HT1080 (cell line): Measurements from ENCODE around the gene BRINP2. TPM values are rescaled to one million over a fixed set of nuclear protein-coding genes. Genes with fewer than 3 reads are reported as not detected.

Experiments used
- DNase-seq: peaks from one replicate; pipeline ENCODE4 v3.0.0-alpha.2; 2015; ENCODE audit warnings: low read depth
- total RNA-seq: library from RNA; depleted of rRNA; stranded (reverse); fragments of >200 nt; shearing (Covaris generic); gene quantifications from 2 replicates; pipeline ENCODE4 v1.2.3, GENCODE V29; 2014

Gene BRINP2
- total RNA-seq, 1 experiment from 2014 or later: 0.63 TPM

GRCh38 chr1:177219554-177220458, 49.0 kb downstream of the BRINP2 start:
- DNase-seq: peak; percentile 18

- DNase-seq: no peak
These were observed 52.6 kb downstream of the BRINP2 start for GRCh38 chr1:177223359-177223758.

- no peak for DNase-seq
These were observed 57.4 kb downstream of the BRINP2 start for GRCh38 chr1:177227978-177228692.

GRCh38 chr1:177228693-177229065, 57.9 kb downstream of the BRINP2 start:
- peak; percentile 59 for DNase-seq

GRCh38 chr1:177229781-177230180, 59.0 kb downstream of the BRINP2 start:
- DNase-seq: no peak

GRCh38 chr1:177230228-177231016, 59.7 kb downstream of the BRINP2 start:
- DNase-seq: no peak

GRCh38 chr1:177235350-177235749, 64.6 kb downstream of the BRINP2 start:
- DNase-seq: no peak

GRCh38 chr1:177236962-177237361, 66.2 kb downstream of the BRINP2 start:
- DNase-seq: no peak

- no peak for DNase-seq
These were observed 68.2 kb downstream of the BRINP2 start for GRCh38 chr1:177238967-177239366.

- DNase-seq: no peak
These were observed 69.0 kb downstream of the BRINP2 start for GRCh38 chr1:177239792-177240191.

- DNase-seq: no peak
These were observed 73.0 kb downstream of the BRINP2 start for GRCh38 chr1:177243773-177244172.

- peak; percentile 34 for DNase-seq
These were observed 76.2 kb downstream of the BRINP2 start for GRCh38 chr1:177246710-177247580.

- DNase-seq: no peak
These were observed 76.9 kb downstream of the BRINP2 start for GRCh38 chr1:177247623-177248176.

- no peak for DNase-seq
These were observed 77.5 kb downstream of the BRINP2 start for GRCh38 chr1:177248258-177248657.

- no peak for DNase-seq
These were observed 78.5 kb downstream of the BRINP2 start for GRCh38 chr1:177249231-177249630.

GRCh38 chr1:177252877-177253276, 82.1 kb downstream of the BRINP2 start:
- DNase-seq: no peak

GRCh38 chr1:177255411-177255810, 84.7 kb downstream of the BRINP2 start:
- peak; percentile 87 for DNase-seq

GRCh38 chr1:177256153-177257075, 85.7 kb downstream of the BRINP2 start:
- peak; percentile 97 for DNase-seq

GRCh38 chr1:177257128-177257527, 86.4 kb downstream of the BRINP2 start:
- no peak for DNase-seq
